Muscle of back (tissue), 13 donors: Measurements from ENCODE around the gene MCCD1. TPM values are rescaled to one million over a fixed set of nuclear protein-coding genes. Genes with fewer than 3 reads are reported as not detected.
"Not testable (repeated sequence)": the region's sequence is repeated elsewhere in the genome, so short reads cannot be mapped to it uniquely, and the experiment has no call there.

Source experiments
- DNase-seq, 3 donors: peaks; one replicate each; pipeline versions ENCODE4 v3.0.0 to v3.0.0-alpha.2; 2013
- long read RNA-seq, 9 donors: transcript quantifications; one replicate each; lab custom pipeline, GENCODE V29; 2026
- polyA plus RNA-seq, 10 donors: library from polyadenylated mRNA; unstranded; fragments of 120-200 nt; gene quantifications; one replicate each; pipeline ENCODE4 v1.2.1, GENCODE V29; 2013; ENCODE audit not compliant: insufficient read length in 10 of 10

MCCD1 gene, protein sequence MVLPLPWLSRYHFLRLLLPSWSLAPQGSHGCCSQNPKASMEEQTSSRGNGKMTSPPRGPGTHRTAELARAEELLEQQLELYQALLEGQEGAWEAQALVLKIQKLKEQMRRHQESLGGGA
- not detected for polyA plus RNA-seq
- long read RNA-seq, donor 1, result 0 reads
- long read RNA-seq, donor 2, result 0 reads
- long read RNA-seq, donor 3, result 0 reads
- long read RNA-seq, donor 4, result 0 reads
- long read RNA-seq, donor 5, result 0 reads
- long read RNA-seq, donor 6, partial matches to known transcripts, result 299 of 372 reads
- long read RNA-seq, donor 6, other reads (novel, unspliced or antisense), result 73 of 372 reads
- long read RNA-seq, donor 7, result 0 reads
- long read RNA-seq, donor 8, result 0 reads
- long read RNA-seq, donor 9, result 0 reads

- DNase-seq, result no peak
These were observed at the start of gene MCCD1 for GRCh38 chr6:31528821-31529328. Gene MCCD1 (plus strand): TSS chr6:31528962. CDS start chr6:31529015, 53 bp downstream.

GRCh38 chr6:31479151-31479932 lies 49.4 kb upstream of the MCCD1 start:
- no peak for DNase-seq

- DNase-seq, result no peak
These were observed 48.7 kb upstream of the MCCD1 start for GRCh38 chr6:31479933-31480535.

- DNase-seq, result no peak
These were observed 48.2 kb upstream of the MCCD1 start for GRCh38 chr6:31480574-31480973.

- no peak for DNase-seq
These were observed 45.4 kb upstream of the MCCD1 start for GRCh38 chr6:31483392-31483791.

- DNase-seq, result no peak
These were observed 43.7 kb upstream of the MCCD1 start for GRCh38 chr6:31485055-31485454.

- not testable (repeated sequence) for DNase-seq
These were observed 42.5 kb upstream of the MCCD1 start for GRCh38 chr6:31486065-31486837.

DNA sequence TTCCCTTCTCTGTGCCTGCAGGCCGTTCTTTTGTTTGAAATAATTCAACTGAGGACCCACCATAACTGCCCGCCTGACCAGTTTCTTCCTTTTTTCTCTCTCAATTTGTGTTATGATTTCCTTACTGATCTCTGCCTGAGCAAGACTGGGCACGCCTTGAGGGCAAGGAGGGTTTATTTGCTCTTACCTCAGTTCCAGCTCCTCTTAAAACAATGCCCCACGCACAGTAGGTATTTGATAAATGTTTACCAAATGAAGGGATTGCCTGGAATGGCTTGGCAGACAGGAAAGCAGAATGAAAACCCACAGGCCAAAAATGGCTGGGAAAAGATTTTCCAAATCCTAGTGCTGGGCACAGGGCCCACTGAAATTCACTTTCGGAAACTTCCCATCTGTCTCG lies 41.1 kb upstream of the MCCD1 start:
- not testable (repeated sequence) for DNase-seq

- no peak for DNase-seq
These were observed 39.7 kb upstream of the MCCD1 start for GRCh38 chr6:31489086-31489485.

DNA sequence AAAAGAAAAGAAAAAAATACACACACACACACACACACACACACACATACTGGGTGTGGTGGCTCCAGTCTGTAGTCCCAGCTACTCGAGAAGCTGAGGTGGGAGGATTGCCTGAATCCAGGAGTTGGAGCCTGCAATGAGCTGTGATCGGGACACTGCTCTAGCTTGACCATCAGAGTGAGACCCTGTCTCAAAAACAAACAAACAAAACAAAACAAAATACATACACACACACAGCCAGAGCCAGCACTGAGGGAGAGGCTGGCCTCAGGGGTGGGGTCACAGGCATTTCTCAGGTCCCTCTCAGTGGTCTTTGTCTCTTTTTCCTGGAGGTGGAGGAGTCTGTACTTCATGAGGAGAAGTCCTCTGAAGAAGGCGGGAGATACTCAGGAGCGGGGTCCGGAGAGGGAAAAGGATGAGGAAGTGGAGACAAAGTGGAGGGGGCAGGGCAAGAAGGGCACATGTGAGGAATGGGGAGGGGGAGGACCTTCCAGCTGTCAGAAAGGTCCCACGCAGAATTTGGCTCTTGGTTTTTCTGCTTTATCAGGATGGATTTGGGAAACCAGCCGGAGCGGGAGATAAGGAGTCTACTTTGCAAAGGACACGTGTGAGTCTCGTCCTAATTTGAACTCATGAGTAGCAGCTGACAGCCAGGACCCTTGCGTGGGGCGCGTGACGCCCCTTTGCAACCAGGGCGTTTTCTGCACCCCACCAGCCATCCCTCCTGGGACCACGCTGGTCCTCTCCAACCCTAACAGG lies 38.5 kb upstream of the MCCD1 start:
- DNase-seq, result no peak

GRCh38 chr6:31493550-31493874 lies 35.2 kb upstream of the MCCD1 start:
- DNase-seq, result not testable (repeated sequence)

GRCh38 chr6:31493875-31494694 lies 34.7 kb upstream of the MCCD1 start:
- peak; percentile 33 to 78 (median 64) for DNase-seq

DNA sequence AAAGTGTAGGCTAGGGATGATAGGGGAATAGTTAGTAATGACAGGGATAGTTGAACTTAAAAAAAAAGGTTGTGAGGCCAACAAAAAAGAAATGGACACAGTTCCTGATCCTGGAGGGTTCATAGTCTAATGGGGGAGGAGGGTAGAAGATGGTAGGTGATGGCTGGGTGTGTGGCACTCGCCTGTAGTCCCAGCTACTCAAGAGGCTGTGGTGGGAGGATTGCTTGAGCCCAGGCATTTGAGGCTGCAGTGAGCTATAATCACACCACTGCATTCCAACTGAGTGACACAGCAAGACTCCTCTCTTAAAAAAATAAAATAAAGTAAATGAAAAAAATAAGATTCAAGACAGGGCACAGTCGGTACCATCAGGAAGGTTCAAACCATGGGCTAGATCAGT lies 33.2 kb upstream of the MCCD1 start:
- peak in 1 of 3 donors; percentile 7 for DNase-seq

DNA sequence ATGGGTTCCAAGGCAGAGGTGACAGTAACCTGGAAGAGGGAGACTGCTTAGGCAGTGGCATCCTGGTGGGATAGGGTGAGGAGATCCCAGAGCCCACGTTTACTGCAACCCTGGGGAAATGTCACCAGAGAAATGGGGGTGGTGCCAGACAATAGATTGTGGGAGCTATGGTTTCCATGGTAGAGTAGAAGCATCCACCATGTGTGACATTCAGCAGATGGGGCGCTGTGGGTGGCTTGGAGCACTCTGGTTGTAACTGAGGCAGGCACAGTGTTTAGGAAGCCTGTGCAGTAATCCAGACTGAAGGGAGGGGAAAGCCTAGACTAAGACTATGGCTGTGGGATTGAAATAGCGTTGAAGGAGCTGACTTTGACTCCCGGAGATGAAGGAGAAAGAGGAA lies 31.9 kb upstream of the MCCD1 start:
- DNase-seq, result not testable (repeated sequence)

DNA sequence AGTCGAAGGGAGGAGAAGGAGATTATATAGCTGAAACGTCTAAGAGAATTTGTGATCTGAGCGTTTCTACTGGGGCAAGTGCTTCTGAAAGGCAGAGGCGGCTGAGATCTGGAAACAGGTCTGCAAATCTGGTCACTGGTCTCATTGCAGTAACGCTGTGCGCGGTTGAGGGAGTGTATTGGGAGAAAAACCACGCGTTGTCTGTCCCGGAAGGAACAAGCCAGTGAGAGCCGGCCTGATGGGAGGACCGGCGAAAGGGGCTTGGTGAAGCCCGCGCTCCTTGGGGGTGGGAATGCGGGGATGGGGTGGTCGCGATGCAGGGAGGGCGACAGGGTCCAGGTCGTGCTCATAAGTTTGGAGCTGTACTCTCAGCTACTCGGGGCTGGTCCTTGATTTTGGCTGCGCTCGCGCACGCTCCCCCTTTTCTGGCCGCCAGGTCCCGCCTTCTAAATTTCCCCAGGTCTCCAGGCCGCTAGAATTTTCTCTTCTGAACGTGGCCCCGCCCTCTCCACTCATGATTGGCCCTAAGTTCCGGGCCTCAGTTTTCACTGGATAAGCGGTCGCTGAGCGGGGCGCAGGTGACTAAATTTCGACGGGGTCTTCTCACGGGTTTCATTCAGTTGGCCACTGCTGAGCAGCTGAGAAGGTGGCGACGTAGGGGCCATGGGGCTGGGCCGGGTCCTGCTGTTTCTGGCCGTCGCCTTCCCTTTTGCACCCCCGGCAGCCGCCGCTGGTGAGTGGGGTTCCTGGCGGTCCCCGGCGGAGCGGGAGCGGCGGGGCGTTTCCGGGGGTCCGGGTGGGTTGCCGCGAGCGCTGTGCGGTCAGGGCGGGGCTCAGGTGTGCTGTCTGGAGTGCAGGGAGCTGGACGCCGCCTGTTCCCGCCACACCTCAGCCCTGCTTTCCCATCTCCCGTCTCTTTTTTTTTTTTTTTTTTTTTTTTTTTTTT lies 31.0 kb upstream of the MCCD1 start, which contains the start of gene MICB:
Gene MICB (plus strand): TSS at position 615 of the 946 bp plus-strand sequence. CDS start 49 bp downstream, at position 664.
- peak; percentile 36 to 75 (median 52) for DNase-seq

DNA sequence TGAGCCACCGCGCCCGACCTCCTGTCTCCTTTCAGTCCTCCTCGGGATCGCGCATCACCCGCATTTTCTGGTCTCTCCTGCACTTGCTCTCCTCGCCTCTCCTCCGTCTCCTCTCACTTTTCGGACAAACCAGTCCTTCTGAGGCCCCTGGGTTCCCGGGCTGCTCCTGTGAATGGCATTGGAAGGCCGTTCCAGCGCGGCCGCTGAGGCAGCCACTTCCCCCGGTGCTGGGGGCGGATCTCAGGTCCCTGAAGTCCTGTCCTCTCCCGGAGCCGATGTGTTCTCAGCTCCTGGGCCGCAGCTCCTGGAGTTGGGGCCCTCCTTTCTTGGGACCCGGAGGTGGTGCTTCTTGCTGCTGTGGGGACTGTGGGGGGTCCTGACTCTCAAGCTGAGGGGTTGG lies 30.0 kb upstream of the MCCD1 start:
- DNase-seq, result no peak

GRCh38 chr6:31499648-31500047 lies 29.1 kb upstream of the MCCD1 start:
- not testable (repeated sequence) for DNase-seq

GRCh38 chr6:31502586-31502985 lies 26.2 kb upstream of the MCCD1 start:
- DNase-seq, result no peak

- not testable (repeated sequence) for DNase-seq
These were observed 19.7 kb upstream of the MCCD1 start for GRCh38 chr6:31509036-31509435.
